Measurements from ENCODE around the gene KERA.
"Not testable (repeated sequence)": the region's sequence is repeated elsewhere in the genome, so short reads cannot be mapped to it uniquely, and the experiment has no call there.

The KERA gene

GRCh38 chr12:91057368-91058165 lies at the start of gene KERA:
TSS of gene KERA (minus strand) at chr12:91058024. CDS start at chr12:91056281, 1,743 bp downstream.
- no peak for DNase-seq

- no peak for DNase-seq
Observed at GRCh38 chr12:91106283-91106682, 48.5 kb upstream of the KERA start.

- DNase-seq, result no peak
Observed at GRCh38 chr12:91105807-91106206, 48.0 kb upstream of the KERA start.

GRCh38 chr12:91104812-91105466 lies 47.1 kb upstream of the KERA start:
- DNase-seq, result no peak

GRCh38 chr12:91103624-91104023 lies 45.8 kb upstream of the KERA start:
- DNase-seq, result no peak

- DNase-seq, result no peak
Observed at GRCh38 chr12:91103101-91103500, 45.3 kb upstream of the KERA start.

GRCh38 chr12:91100906-91101305 lies 43.1 kb upstream of the KERA start:
- DNase-seq, result no peak

- no peak for DNase-seq
Observed at GRCh38 chr12:91099836-91100235, 42.0 kb upstream of the KERA start.

- DNase-seq, result no peak
Observed at GRCh38 chr12:91099341-91099740, 41.5 kb upstream of the KERA start.

GRCh38 chr12:91098941-91099340 lies 41.1 kb upstream of the KERA start:
- DNase-seq, result no peak

- no peak for DNase-seq
Observed at GRCh38 chr12:91098461-91098860, 40.6 kb upstream of the KERA start.

- DNase-seq, result no peak
Observed at GRCh38 chr12:91094957-91095356, 37.1 kb upstream of the KERA start.

GRCh38 chr12:91094032-91094662 lies 36.3 kb upstream of the KERA start:
- no peak for DNase-seq

GRCh38 chr12:91093341-91093740 lies 35.5 kb upstream of the KERA start:
- DNase-seq, result no peak

- no peak for DNase-seq
Observed at GRCh38 chr12:91091916-91092715, 34.3 kb upstream of the KERA start.

- DNase-seq, result not testable (repeated sequence)
Observed at GRCh38 chr12:91089953-91090352, 32.1 kb upstream of the KERA start.

GRCh38 chr12:91080041-91080440 lies 22.2 kb upstream of the KERA start:
- no peak for DNase-seq

GRCh38 chr12:91078501-91078900 lies 20.7 kb upstream of the KERA start:
- DNase-seq, result no peak

- DNase-seq, result no peak
Observed at GRCh38 chr12:91077228-91077954, 19.6 kb upstream of the KERA start.

GRCh38 chr12:91074851-91075250 lies 17.0 kb upstream of the KERA start:
- no peak for DNase-seq

GRCh38 chr12:91074154-91074709 lies 16.4 kb upstream of the KERA start:
- no peak for DNase-seq

- no peak for DNase-seq
Observed at GRCh38 chr12:91073426-91073825, 15.6 kb upstream of the KERA start.

Data from NCI-H2227 treated with DMSO at 0.1 percent for 48 hours (cell line).